GM03348 (cell line): ENCODE data around the gene DIP2C.
"Not testable (repeated sequence)": the region's sequence is repeated elsewhere in the genome, so short reads cannot be mapped to it uniquely, and the experiment has no call there.

Experiments
- DNase-seq: peaks from one replicate; pipeline ENCODE4 v3.0.0; 2012; ENCODE audit warnings: low spot score

DIP2C gene

GRCh38 chr10:660970-661596 lies 28.4 kb downstream of the DIP2C start:
- DNase-seq: no peak

DNA sequence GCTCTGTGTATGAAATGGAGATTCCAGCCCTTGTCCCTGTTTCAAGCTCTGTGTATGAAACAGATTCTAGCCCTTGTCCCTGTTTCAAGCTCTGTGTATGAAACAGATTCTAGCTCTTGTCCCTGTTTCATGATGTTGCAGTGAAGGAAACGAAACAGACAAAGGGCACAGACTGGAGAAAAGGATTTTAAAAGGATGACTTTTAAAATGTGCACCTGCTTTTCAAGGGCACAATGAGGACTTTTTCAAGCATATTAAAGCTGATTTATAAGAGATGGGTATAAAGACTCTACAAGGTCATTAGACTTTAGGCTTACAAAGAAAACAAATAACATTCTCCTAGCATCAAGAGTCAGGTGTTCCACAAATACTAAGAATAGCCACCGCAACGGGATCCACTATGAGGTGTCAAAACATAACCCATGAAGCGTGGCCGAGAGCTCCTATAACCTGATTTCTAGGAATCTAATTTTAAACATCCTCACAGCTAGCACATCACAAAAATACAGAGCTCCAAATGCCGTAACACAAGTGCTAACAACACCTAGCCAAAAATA lies 29.0 kb downstream of the DIP2C start:
- no peak for DNase-seq

DNA sequence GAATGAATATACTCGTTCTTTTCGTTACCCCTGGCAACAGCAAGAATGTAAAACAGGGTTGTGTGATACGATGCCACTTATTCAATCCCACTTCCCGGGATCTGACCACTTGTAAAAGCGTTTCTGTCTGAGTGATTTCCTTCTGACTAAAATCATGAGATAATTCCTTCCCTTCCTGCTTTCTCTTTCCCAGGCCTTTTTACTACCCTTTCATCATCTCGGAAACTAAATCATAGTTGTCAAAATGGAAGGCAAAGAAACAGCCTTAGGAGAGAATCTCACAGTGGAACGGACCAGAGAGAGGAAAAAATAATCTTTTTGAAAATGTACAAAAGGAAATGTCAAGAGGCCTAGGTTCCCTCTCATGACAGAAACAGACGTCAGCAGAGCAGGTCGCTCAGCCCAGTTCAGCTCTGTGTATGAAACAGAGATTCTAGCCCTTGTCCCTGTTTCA lies 29.8 kb downstream of the DIP2C start:
- peak; percentile 60 for DNase-seq

DNA sequence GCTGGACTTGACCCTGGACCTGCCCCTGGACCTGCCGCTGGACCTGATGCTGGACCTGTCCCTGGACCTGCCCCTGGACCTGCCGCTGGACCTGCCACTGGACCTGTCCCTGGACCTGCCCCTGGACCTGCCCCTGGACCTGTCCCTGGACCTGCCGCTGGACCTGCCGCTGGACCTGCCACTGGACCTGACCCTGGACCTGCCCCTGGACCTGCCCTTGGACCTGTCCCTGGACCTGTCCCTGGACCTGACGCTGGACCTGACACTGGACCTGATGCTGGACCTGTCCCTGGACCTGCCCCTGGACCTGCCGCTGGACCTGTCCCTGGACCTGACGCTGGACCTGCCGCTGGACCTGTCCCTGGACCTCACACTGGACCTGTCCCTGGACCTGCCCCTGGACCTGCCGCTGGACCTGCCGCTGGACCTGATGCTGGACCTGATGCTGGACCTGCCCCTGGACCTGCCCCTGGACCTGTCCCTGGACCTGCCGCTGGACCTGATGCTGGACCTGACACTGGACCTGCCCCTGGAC lies 31.6 kb downstream of the DIP2C start:
- not testable (repeated sequence) for DNase-seq

- DNase-seq: no peak
These were observed 32.6 kb downstream of the DIP2C start for GRCh38 chr10:656883-657282.

GRCh38 chr10:655184-655583 lies 34.3 kb downstream of the DIP2C start:
- DNase-seq: no peak

DNA sequence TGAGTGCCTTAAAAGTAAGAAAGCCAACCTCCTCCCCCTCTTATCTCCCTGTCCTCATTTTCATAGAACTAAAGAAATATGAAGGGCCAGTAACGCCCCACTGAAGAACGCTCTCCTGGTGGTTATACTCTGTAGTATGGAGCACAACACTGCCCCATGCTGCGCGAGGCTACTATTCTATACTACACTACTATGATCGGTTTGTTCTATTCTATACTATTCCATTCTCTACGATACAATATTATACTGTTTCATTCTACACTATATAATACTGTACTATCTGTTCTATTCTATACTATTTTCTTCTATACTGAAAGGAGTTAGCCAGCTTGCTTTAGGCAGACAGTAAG lies 34.8 kb downstream of the DIP2C start:
- no peak for DNase-seq

GRCh38 chr10:653991-654646 lies 35.3 kb downstream of the DIP2C start:
- DNase-seq: no peak

GRCh38 chr10:652832-653459 lies 36.5 kb downstream of the DIP2C start:
- not testable (repeated sequence) for DNase-seq

GRCh38 chr10:652233-652632 lies 37.2 kb downstream of the DIP2C start:
- no peak for DNase-seq

GRCh38 chr10:651692-652091 lies 37.8 kb downstream of the DIP2C start:
- DNase-seq: no peak

GRCh38 chr10:650886-651615 lies 38.4 kb downstream of the DIP2C start:
- DNase-seq: peak; percentile 36

- no peak for DNase-seq
These were observed 39.0 kb downstream of the DIP2C start for GRCh38 chr10:650441-650851.

DNA sequence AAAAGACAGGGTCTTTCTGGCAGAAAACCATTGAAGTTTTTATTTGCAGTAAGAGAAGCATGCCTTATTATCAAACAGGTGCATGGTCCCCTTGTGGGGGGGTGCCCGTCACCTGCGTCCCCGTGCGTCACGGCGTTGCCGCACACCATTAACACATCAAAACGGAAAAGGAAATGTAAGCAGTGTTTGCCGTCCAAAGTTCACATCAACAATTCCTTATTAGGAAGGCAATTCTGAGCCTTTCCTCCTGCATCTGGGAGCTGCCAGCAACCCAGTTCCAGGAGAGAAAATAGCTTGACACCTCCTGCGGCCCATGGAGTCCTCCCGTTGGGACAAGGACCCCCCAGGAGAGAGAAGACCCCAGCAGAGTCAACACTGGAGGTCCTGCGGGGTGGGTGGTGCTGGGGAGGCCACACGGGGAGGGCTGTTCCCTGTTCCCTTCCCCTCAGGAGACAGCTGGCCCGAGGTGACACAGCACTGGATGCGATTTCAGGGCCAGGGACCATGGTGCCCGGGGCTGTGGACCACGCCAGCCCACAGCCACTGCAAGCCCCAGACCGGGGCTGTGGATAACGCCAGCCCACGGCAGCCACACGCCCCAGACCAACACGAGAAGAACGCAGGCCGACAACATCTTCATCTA lies 39.5 kb downstream of the DIP2C start:
- DNase-seq: no peak

- no peak for DNase-seq
These were observed 40.0 kb downstream of the DIP2C start for GRCh38 chr10:649445-649797.

- not testable (repeated sequence) for DNase-seq
These were observed 42.4 kb downstream of the DIP2C start for GRCh38 chr10:647019-647418.

DNA sequence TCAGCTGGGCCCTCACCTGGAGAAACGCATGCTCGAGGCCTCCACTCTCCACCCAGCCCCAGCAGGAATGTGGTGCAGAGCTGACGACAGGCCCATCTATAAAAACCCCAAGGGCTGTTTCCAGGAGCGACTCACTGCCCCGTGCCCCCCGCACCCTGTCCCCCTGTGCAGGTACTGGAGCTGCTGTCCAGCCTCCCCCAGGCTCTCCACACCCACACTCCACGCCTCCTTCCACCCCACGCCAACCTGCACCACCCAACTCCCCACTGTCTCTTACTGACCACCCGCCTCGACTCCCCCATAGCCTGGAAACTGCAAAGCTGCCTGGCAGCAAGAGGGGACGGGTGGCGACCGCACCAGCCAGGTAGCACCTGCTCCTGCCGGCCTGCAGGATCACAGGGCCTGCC lies 43.3 kb downstream of the DIP2C start:
- DNase-seq: no peak

GRCh38 chr10:644943-645334 lies 44.5 kb downstream of the DIP2C start:
- DNase-seq: no peak

DNA sequence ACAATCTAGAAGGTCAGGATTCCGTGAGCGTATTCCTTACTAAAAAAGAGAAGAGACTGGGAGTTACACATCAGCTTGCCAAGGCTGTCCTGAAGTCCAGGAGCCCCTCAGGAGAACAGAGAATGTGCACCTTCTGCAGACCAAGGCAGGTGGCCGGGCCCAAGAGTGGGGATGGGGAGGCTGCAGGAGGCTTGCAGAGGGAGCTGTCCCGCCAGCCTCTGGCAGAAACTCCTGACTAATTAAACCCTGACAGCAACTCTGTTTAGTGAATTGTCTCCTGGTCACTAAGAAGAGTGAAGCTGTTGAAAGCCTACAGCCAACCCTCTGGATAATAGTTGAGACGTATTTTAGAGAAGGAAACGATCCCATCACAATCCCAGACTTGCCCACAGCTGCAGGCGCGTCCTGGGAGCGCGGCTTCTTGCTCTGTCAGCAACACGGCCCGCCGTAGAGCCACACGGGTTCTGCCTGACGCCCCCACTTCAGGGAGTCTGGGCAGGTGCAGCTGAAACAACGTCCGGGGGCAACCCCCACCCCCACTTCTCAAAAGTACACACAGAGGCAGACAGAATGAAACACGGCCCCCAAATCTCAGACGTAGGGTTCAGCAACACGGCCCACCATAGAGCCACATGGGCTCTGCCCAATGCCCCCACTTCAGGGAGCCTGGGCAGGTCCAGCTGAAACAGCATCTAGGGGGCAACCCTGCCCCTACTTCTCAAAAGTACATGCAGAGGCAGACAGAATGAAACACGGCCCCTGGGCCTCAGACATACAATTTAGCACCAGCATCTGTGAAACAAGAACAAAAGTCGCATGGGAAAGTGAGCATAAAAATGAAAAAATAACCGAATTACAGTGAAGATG lies 45.2 kb downstream of the DIP2C start:
- DNase-seq: no peak

GRCh38 chr10:642186-642890 lies 47.1 kb downstream of the DIP2C start:
- no peak for DNase-seq
